Endothelial cell (in vitro differentiated cells): ENCODE results near the gene TBX21. TPM values are rescaled to one million over a fixed set of nuclear protein-coding genes. Genes with fewer than 3 reads are reported as not detected.

ENCODE experiments used
- DNase-seq: peaks from one replicate; pipeline ENCODE4 v3.0.0; 2021; ENCODE audit warnings: low spot score
- H3K27ac Mint-ChIP-seq: one replicate; pipeline ENCODE4 v1.8.0; 2021; ENCODE audit warnings: mixed read lengths, inconsistent platforms; ENCODE audit not compliant: unreplicated experiment
- H3K27me3 Mint-ChIP-seq: one replicate; pipeline ENCODE4 v1.8.0; 2021; ENCODE audit warnings: mild to moderate bottlenecking, moderate library complexity, mixed read lengths, inconsistent platforms; ENCODE audit not compliant: unreplicated experiment
- H3K36me3 Mint-ChIP-seq: one replicate; pipeline ENCODE4 v1.8.0; 2021; ENCODE audit warnings: mild to moderate bottlenecking, low read depth, mixed read lengths, inconsistent platforms; ENCODE audit not compliant: unreplicated experiment
- H3K4me1 Mint-ChIP-seq: one replicate; pipeline ENCODE4 v1.8.0; 2021; ENCODE audit warnings: mild to moderate bottlenecking, mixed read lengths, inconsistent platforms; ENCODE audit not compliant: unreplicated experiment
- H3K4me3 Mint-ChIP-seq: one replicate; pipeline ENCODE4 v1.8.0; 2021; ENCODE audit warnings: mild to moderate bottlenecking, mixed read lengths, inconsistent platforms; ENCODE audit not compliant: unreplicated experiment
- H3K9me3 Mint-ChIP-seq: one replicate; pipeline ENCODE4 v1.8.0; 2021; ENCODE audit warnings: mixed read lengths, inconsistent platforms; ENCODE audit not compliant: unreplicated experiment
- CTCF ChIP-seq: fragments of 200-600 bp; sonication (generic); IDR thresholded peaks from one replicate; pipeline ENCODE4 v1.5.0; 2021; ENCODE audit warnings: antibody characterized with exemption; ENCODE audit not compliant: unreplicated experiment
- total RNA-seq: library from RNA; stranded (reverse); fragmentation: NEBNext Ultra II Directional; extraction: Animal tissue kit (Norgen Biotek cat#: 25700); gene quantifications from one replicate; pipeline ENCODE4 v1.2.1, GENCODE V29; 2021; ENCODE audit not compliant: unreplicated experiment

The TBX21 gene
- total RNA-seq, 1 donor from 2014 or later = 0.21 TPM

- H3K36me3 Mint-ChIP-seq = peaks cover 8% of the 10 kb centered on the region
- H3K27ac Mint-ChIP-seq = peak overlapping the region; percentile 25
- no peaks in the 10 kb centered on the region for H3K27me3 Mint-ChIP-seq
- no peak for DNase-seq
- peaks cover 50% of the 10 kb centered on the region for H3K4me1 Mint-ChIP-seq
- no peaks in the 10 kb centered on the region for H3K9me3 Mint-ChIP-seq
- H3K4me3 Mint-ChIP-seq = peak overlapping the region; percentile 91
- no peak for TF ChIP-seq CTCF
Observed at GRCh38 chr17:47692137-47692894, 40.7 kb upstream of the TBX21 start.

GRCh38 chr17:47692895-47693730 is 39.9 kb upstream of the TBX21 start:
- peaks cover 9% of the 10 kb centered on the region for H3K36me3 Mint-ChIP-seq
- peak overlapping the region; percentile 57 for H3K27ac Mint-ChIP-seq
- H3K4me3 Mint-ChIP-seq = peak overlapping the region; percentile 91
- no peaks in the 10 kb centered on the region for H3K27me3 Mint-ChIP-seq
- H3K9me3 Mint-ChIP-seq = no peaks in the 10 kb centered on the region
- no peak for TF ChIP-seq CTCF
- no peak for DNase-seq
- peaks cover 52% of the 10 kb centered on the region for H3K4me1 Mint-ChIP-seq

GRCh38 chr17:47693731-47694580 is 39.1 kb upstream of the TBX21 start, which contains the start of gene TBKBP1:
TSS of gene TBKBP1 (plus strand) at chr17:47694161. CDS start at chr17:47696113, 1,952 bp downstream.
- peak within 1 kb of the TSS; percentile 87 for H3K27ac Mint-ChIP-seq
- DNase-seq = peak; percentile 87
- TF ChIP-seq CTCF = no peak
- no peaks in the 10 kb centered on the region for H3K9me3 Mint-ChIP-seq
- H3K27me3 Mint-ChIP-seq = peaks cover 4% of the 10 kb centered on the region
- peak within 1 kb of the TSS; percentile 96 for H3K4me3 Mint-ChIP-seq
- H3K36me3 Mint-ChIP-seq = peaks cover 14% of the 10 kb centered on the region
- H3K4me1 Mint-ChIP-seq = peaks cover 52% of the 10 kb centered on the region

- H3K4me1 Mint-ChIP-seq = peaks cover 52% of the 10 kb centered on the region
- H3K4me3 Mint-ChIP-seq = peak overlapping the region; percentile 96
- no peaks in the 10 kb centered on the region for H3K9me3 Mint-ChIP-seq
- no peak for TF ChIP-seq CTCF
- H3K36me3 Mint-ChIP-seq = peaks cover 17% of the 10 kb centered on the region
- peak overlapping the region; percentile 87 for H3K27ac Mint-ChIP-seq
- peaks cover 5% of the 10 kb centered on the region for H3K27me3 Mint-ChIP-seq
- peak; percentile 37 for DNase-seq
Observed at GRCh38 chr17:47694581-47695428, 38.2 kb upstream of the TBX21 start.
